Stimulated activated CD4-positive, alpha-beta T cell treated with anti-CD3 and anti-CD28 coated beads, Interleukin-4, amount 100 ng/mL, for 48 hours (primary cell): ENCODE results near the gene CSK.
"Not testable (repeated sequence)": the region's sequence is repeated elsewhere in the genome, so short reads cannot be mapped to it uniquely, and the experiment has no call there.

ENCODE experiments used
- DNase-seq, 2 donors: peaks; one replicate each; pipeline ENCODE4 v3.0.0-alpha.2; 2020; ENCODE audit warnings: low read depth in 2 of 2

CSK gene

DNA sequence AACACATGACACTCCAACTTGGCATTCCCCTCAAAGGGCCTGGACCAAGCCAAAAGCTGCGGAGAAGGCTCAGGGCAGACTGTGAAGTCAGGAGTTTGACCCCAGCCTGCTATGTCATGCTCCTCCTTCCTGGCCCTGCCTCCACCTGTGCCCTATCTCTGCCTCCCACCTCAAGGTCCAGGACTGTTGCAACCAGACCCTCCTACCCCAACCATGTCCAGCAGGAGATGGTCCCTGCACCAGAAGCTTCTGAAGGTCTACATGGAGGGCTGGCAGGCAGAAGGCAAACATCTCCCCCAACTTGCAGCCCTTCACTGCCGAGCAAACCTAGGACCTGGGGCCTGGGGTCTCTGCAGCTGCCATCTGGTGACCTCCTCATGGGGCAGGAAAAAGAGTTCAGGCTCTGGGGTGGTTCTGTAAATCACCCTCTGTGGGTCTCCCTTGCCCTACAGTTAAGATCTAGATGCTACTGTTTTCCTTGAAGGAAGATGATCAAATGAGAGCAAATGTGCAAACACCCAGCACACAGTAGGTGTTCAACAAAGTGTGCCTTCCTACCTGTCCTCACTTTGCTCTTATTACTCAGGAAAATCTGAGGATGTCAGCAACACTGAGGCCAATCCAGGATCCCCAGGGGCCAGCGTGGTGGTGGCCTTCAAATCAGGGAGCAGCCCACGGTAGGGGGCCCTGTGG is 11.5 kb upstream of the CSK start:
- DNase-seq, result no peak

DNA sequence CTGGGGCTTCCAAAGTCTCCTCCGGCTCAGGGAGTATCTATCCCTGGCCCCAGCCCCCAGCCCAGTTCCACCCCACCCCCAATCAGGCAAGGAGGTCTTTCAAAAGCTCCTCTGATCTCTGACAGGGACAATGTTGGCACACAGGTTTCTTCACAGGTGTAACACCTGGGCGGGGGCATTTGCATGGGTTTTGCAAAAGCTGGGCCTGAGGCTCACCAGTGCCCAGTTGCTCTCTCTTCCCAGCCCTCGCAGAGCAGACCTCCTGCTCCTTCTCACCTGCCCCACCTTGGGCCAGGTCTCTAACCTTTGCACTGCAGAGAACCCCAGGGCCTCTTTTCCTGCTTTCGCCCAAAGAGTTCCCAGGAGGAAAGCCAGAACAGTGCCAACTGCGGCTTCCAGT is 8.6 kb upstream of the CSK start:
- DNase-seq, result no peak

DNA sequence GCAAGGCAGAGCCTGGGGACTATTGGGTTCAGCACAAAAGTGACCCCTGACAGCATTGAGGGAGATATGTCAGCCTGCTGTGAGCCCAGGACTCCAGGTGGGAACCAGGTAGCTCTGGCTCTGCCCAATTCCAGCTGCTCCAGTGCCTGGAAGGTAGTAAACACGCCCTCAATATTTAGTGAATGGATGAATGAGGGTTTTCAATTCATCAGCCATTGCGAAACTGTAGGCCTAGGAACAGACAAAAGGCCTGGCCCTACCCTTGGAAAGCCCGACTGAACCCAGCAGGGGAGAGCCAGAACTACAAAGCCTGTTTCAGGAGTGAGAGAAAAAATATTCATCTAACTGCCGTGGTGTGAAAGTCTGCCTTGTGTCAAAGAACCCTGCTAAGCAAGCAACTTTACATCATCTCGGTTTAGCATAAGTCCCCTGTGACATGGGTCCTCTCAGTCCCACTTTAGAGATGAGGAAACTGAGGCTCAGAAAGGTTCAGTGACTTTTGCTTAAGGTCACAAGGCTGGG is 8.1 kb upstream of the CSK start:
- DNase-seq, result no peak

DNA sequence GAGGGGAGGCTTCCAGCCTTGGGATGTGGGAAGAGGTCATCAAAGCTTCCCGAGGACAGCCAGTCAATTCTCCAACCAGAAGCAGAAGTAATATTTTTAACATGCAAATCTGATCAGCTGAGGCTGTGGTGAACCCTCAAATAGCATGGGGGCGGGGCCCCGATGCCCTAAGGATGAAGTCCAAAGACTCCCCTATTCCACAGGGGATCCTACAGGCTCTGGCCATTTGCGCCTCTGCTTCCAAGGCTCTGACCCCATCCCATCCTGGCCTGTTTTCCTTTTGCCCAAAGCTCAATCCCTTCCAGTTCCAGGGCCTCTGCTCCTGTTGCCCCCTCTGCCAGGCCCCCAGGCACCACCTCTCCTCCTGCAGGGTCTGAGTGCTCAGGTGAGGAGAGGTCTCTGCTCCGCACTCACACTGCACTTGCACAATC is 6.7 kb upstream of the CSK start:
- no peak for DNase-seq

DNA sequence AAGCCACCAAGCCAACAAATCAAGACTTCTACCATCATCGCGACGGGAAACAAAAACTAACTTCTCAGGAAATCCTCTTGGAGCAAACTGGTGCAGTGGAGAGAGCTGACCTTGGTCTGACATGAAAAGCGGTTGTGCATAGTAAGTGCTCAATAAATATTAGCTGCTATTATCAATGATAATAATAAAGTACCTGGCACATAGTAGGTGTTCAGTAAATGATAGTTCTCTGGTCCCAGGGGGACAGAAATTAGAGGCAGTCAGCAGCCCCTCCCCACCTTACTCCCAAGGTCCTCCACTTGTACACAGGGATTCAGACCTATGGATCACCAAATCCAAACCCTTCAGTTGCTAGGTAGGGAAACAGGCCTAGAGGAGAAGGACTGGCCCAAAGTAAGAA is 6.0 kb upstream of the CSK start:
- DNase-seq, result no peak

DNA sequence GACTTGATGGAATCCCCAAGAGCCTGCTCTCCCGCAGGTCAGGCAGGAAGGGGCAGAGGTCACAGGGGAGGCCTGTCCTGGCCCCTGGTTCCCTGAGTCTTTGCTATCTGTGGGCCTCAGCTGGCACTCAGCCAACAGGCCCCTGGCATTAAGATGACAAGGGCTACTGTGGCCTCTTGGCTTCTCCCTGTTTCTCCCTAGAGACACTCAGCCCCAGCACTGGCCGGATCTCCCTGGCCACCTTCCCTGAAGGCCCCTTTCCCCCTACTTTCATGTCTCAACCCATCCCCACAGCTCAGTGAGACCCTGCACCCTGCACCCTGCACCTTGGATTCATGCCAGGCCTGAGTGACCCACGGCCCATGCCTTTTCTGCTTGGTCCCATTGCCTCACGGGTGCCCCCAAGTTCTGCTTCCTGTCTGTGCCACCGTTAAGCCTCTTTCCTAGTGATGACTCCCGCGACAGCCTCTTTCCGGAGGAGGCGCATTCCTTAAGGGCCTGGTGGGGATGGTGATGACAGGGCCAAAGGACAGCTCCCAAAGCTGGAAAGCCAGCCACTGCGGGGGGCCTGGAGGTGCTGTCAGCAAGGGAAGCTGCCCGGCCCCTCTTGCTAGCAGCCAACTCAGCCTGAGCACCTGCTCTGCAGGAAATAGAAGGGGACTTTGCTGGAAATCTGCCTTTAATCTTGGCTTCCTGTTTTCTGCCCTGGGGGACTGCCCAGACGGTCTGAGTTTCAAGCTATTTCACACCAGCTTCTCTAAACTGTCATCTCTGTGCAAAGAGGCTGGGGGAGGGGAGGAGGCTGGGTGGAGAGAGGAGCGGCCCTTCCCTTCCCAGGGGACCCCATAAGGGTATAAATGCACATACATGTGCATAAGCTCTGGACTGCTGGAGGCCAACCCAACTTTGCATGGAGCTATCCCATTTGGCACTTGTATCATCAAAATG is 4.8 kb upstream of the CSK start:
- no peak for DNase-seq

DNA sequence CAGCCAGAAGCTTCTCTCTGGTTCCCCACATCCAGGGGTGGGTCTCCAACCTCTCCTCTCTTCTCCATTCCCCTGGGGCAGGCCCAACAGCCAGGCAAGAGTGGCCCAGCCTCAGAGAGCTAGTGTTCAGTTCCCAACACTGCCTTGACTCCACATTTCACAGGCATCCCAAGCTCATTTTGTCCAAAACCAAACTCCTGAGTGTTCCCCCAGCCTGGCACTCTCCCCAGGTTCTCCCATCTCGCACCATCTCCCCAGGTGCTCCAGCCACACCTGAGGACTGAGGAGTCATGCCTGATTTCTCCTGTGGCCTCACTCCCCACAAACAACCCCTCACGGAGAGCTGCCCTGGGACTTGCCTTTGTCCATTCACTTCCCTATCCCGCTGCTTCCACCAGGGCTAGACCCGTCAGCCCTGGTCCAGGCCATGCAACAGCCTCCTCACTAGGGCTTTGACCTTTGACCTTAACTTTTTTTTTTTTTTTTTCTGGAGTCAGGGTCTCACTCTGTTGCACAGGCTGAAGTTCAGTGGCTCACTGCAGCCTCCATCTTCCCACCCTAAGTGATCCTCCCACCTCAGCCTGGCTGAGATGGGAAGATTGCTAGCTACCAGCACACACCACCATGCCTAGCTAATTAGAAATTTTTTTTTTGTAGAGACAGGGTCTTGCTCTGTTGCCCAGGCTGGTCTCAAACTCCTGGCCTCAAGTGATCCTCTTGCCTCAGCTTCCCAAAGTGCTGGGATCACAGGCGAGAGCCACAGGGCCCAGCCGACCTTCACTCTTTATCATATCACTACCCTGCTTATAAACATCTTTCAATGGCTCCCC is 3.9 kb upstream of the CSK start:
- no peak for DNase-seq

DNA sequence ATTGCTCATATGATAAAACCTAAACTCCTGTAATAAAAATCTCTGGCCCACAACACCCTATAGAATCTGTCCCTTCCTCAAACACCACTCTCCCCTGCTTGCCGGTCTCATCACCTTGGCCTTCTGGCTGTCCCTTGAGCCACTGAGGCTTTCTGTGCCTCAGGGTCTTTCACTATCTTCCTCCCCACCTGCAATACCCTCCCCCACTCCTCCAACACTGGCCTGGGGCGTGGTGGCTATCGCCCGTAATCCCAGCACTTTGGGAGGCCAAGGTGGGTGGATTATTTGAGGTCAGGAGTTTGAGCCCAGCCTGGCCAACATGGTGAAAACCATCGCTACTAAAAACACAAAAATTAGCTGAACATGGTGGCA is 3.3 kb upstream of the CSK start:
- no peak for DNase-seq

DNA sequence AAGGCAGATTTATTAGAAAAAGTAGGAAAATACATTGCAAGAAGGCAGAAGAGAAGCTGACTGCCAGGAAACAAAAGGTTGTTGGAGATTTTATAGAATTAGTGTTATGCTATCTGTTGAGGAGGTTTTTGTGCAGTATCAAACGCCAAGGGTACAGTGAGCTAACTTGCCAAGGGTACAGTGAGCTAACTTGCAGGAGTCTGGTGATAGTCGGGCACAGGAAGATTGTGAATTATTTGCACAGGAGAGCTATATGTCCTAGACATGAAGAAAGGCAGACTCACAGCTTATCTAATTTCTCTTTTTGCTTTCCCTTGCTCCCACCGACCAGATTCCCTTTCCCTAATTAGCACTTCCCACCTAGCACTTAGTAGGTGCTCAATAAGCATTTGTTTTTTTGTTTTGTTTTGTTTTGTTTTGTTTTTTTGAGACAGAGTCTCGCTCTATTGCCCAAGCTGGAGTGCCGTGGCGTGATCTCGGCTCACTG is 2.7 kb upstream of the CSK start:
- DNase-seq, result no peak

DNA sequence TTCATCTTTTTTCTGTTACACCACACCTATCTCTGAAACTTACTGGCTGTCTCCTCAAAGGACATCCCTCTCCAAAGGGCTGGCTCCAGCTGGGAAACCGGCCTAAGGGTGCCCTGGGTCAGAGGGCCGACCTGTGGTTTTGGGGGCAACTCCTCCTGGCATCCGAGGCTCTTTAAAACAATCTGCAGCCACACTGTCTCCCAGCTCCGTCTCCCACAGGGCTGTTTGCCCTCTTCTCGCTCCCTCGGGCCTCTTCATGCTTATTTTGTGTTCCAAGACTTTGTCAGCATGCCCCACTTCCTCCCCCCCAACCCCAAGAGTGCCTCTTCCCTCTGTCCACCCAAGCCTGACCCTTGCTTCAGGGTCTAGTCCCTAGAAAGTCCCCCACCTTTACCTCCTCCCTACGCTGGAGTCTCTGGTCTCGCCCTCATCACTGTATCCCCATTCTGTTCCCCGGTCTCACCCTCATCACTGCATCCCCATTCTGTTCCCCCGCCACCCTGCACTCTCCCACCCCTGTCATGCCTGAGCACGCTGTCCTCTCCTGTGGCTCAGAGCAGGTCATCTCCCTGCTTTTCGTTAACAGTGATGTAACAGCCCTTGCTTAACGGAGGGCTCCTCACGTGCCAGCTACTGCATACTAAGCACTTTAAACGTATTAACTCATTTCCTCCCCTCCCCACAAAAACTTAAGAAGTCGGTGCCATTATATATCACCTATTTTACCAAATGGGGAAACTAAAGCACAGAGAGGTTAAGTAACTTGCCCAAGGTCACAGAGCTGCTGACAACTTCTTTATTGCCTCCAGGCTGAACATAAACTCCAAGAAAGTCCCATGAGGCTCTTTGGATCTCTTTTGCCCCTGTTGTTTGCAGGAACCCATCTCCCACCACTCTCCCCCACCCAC is 1.1 kb upstream of the CSK start:
- DNase-seq, result no peak

DNA sequence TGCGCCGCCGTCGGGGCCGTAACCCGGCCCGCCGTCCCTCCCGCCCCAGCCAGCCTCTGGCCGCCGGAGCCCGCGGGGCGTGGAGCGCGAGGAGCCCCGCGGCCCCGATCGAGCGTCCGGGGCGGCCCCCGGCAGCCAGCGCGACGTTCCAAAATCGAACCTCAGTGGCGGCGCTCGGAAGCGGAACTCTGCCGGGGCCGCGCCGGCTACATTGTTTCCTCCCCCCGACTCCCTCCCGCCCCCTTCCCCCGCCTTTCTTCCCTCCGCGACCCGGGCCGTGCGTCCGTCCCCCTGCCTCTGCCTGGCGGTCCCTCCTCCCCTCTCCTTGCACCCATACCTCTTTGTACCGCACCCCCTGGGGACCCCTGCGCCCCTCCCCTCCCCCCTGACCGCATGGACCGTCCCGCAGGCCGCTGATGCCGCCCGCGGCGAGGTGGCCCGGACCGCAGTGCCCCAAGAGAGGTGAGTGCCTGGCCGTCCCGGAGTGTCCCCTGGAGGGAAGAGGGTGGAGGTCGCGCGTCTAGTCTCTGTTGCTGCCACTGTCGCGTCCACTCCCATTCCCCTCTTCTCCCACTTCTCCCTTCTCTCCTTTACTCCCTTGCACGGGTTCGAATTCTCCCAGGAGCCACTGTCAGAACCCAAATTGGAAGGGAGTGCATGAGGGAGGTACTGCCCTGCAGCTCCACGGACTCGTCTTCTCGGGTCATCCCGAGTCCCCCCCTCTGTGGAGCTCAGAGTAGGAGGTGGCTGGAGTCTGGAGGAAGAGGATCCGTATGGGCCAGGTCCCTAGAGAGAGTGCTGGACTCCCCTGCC is 585 bp downstream of the CSK start:
- DNase-seq, result no peak

DNA sequence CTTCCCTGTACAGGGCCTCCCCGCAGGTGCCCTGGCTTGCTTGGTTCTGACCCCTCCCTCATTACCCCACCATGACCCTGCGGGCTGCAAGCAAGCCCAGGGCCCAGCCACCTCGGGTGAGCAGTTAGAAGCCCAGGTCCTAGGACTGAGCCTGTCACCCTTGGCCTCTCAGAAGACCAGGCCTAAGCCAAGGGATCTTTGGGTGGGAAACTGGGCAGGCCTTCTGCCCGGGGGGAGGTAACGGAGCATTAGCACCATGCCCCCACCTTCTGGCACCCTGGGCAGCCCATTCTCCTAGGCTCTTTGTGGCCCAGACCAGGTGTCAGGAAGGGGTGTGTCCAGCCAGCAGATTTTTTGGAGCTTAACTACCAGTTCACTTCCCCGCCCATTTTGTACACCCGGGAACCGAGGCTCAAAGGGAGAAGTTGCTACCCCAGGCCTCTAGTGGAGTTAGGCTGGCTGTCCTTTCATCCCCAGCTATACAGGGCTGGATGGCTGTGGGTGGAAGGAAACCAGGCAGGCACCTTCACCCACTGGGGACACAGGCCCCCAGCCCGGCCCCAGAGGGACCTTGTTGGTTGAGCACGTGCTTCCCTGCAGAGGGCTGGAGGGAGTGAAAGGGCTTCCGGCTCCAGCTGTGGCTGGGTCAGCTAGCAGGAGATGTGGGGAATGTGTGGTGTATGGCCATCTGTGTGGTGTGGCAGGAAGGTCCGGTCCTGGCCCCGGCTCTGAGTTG is 1.4 kb downstream of the CSK start:
- no peak for DNase-seq

DNA sequence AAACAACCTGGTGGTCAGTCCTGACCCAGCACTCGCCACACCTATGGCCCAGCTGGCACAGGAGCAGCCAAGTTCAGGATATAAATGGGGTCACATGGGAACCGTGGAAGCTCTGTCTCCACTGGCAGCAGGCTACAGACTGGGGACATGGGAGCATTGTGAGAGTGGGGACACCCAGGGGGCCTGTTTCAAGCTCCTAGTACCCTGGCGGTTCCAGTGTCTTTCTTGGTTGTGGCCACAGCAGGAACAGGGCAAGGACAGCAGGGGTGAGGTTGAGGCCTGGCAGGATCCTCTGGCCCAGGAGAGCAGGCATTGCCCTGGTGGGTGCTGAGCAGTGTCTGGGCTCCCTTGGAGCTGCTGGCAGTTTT is 1.9 kb downstream of the CSK start:
- no peak for DNase-seq

DNA sequence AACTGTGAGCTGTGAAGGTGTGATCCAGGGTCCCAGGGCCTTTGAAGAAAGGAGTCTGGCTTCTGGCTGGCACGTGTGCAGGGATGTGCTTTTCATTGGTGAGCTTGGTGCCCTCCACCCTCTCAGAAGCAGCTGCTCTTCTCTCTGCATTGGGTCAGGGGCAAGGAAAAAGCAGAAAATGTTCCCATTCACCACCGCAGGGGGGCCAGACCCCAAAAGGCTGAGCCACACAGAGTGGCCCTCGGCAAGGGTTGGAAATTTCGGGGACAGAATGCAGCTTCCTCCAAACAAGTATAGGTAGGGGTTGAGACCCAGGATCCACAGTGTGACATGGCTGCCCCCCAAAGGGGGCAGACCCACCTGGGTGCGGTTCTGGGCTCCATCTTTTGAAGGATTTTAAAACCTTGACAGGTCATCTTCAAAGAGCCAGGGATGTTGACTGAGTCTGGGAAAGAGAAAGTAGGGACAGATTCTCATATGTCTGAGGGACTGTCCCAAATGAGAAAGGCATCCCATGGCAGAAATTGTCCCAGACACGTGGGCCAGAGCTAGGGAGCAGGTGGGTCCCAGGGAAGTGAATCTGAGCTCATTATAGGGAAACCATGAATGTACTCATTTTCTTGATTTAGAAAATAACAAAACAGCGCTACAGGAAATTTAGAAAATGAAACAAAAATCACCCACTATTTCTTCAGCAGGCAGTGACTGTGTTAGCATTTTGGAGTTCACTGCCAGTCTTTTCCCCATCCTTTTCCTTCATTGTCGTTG is 2.7 kb downstream of the CSK start:
- no peak for DNase-seq

DNA sequence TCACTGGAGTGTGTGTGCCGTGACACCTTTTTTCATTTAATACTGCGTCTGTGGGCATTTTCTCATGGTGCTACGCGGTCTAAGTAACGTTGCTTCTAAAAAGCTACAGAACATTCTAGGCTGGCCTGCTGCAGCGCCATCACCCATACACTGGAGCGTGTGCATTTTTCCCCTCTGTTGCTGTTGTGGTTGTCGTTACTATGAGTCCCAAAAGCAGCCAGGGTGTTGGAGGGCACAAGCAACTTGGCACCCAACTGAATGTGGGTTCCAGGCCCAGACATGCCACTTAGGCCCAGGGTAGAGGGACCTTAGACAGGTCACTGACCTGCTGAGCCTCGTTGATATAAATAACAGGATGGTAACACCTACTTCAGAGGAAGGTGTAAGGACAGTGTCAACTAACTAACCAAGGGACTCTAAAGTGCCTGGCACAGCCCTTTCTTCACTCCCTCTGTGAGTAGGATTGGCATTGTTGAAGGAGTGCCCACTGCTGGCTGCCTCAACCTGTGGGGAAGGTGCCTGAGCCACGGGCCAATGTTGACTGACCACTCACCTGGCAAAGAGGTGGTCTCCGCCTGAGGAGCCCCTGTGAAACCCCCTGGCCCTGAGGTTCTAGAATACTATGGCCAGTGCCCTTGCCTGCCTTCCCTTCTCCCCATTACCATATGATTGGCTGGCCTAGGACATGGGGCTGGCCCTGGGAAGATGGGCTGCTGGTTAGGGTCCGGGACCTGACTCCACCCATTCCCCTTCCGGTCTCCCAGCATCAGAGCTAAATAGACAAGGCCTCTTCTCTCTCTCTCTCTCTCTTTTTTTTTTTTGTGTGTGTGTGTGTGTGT is 3.5 kb downstream of the CSK start:
- DNase-seq, result no peak

DNA sequence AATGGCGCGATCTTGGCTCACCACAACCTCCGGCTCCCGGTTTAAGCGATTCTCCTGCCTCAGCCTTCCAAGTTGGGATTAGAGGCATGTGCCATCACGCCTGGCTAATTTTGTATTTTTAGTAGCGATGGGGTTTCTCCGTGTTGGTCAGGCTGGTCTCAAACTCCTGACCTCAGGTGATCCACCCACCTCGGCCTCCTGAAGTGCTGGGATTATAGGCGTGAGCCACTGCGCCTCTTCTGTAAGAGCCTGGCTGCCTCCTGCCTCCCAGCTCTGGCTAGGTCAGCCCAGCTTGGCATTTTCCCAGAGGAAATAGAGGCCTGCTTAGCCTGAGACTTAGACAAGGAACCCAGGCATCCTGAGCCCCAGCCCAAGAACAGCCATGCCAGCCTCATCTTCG is 4.2 kb downstream of the CSK start:
- not testable (repeated sequence) for DNase-seq

DNA sequence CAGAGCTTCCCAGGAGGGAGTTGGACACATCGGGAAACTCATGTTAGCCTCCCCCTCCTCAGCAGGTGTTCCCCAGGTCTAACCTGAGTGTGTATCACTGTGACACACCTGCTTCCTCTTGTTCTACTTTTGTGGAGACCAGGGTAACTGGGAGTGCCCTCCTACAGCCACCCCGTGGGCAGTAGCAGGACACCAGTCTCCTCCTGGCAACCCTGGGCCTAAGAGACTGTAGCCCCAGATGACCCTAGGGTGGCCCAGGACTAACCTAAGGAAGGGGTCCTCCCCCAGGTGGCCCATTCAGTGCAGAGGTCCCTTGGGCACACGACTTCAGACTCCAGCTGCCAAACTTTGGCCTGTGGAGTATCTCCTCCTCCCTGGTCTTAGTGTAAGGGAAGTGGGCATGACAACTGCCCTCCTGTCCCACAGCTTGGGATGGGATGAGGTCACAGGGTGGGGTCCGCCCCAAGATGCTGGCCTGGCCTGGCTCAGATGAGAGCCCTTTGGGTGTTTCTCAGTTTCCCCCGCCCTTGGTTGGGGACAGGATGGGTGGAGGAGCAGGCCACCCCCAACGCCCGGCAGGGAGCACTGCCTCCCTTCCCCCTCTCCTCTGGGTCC is 4.8 kb downstream of the CSK start:
- DNase-seq, result no peak
